SK-N-MC (cell line): ENCODE data around the gene MAVS.

ENCODE experiments used
- EZH2 ChIP-seq: fragments of 200-600 bp; sonication (generic); IDR thresholded peaks from one replicate; pipeline ENCODE4 v1.6.1; 2017; ENCODE audit warnings: antibody characterized with exemption
- POLR2AphosphoS5 ChIP-seq: IDR thresholded peaks from 2 replicates; pipeline ENCODE4 v1.6.1; 2012; ENCODE audit warnings: mild to moderate bottlenecking, low read depth, low read length, borderline replicate concordance

DNA sequence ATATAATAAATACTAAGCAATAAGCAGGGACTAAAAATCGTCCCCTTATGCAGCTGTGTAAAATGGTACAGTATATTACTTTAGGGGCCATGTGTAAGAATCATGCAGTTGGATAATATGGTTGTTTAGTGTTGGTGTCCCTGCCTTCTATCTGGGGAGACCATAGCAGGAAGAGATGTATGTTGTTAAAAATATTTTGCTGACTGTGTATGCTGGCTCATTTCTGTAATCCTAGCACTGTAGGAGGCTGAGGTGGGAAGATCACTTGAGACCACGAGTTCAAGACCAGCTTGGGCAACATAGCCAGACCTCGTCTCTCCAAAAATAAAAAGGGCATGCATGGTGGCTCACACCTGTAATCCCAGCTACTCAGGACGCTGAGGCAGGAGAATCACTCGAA lies 48.2 kb downstream of the MAVS start:
- TF ChIP-seq POLR2AphosphoS5 (no peak), EZH2 (no peak)
